HFF-Myc (cell line): Measurements from ENCODE around the gene MGAT5.

Source experiments
- DNase-seq: peaks from one replicate; pipeline ENCODE4 v3.0.0-alpha.2; 2011; ENCODE audit warnings: low read depth; ENCODE audit errors: extremely low read depth
- H3K4me3 ChIP-seq: replicated peaks from 2 replicates; pipeline ENCODE4 v1.5.1; 2011; ENCODE audit warnings: low read depth, mild to moderate bottlenecking, control low read depth, low read length
- CTCF ChIP-seq: IDR thresholded peaks from 2 replicates; pipeline ENCODE4 v1.5.1; 2012; ENCODE audit warnings: mild to moderate bottlenecking, low read depth, low read length, control low read depth; ENCODE audit errors: missing control alignments

MGAT5 gene

GRCh38 chr2:134458950-134459349 lies 205.1 kb downstream of the MGAT5 start:
- no peak for TF ChIP-seq CTCF
- H3K4me3 ChIP-seq, result no peak overlapping the region
- no peak for DNase-seq

- H3K4me3 ChIP-seq, result no peak overlapping the region
- no peak for DNase-seq
- no peak for TF ChIP-seq CTCF
Measured at GRCh38 chr2:134459706-134460406, 206.0 kb downstream of the MGAT5 start.

GRCh38 chr2:134460583-134460998 lies 206.7 kb downstream of the MGAT5 start:
- H3K4me3 ChIP-seq, result no peak overlapping the region

GRCh38 chr2:134461511-134461910 lies 207.6 kb downstream of the MGAT5 start:
- no peak for TF ChIP-seq CTCF
- peak; percentile 17 for DNase-seq

More at GRCh38 chr2:134460583-134460998, 206.7 kb downstream of the MGAT5 start:
- peak; percentile 58 for TF ChIP-seq CTCF
- peak; percentile 11 for DNase-seq

GRCh38 chr2:134462275-134462674 lies 208.4 kb downstream of the MGAT5 start:
- TF ChIP-seq CTCF, result no peak
- DNase-seq, result no peak

More at GRCh38 chr2:134461511-134461910, 207.6 kb downstream of the MGAT5 start:
- H3K4me3 ChIP-seq, result no peak overlapping the region

GRCh38 chr2:134462791-134463698 lies 209.2 kb downstream of the MGAT5 start:
- TF ChIP-seq CTCF, result no peak
- DNase-seq, result no peak
- no peak overlapping the region for H3K4me3 ChIP-seq

More at GRCh38 chr2:134462275-134462674, 208.4 kb downstream of the MGAT5 start:
- no peak overlapping the region for H3K4me3 ChIP-seq
